Left ventricle myocardium inferior (tissue), 1 donor: Measurements from ENCODE around the gene CACNG3. TPM values are rescaled to one million over a fixed set of nuclear protein-coding genes. Genes with fewer than 3 reads are reported as not detected.

ENCODE experiments used
- DNase-seq: peaks from one replicate; pipeline ENCODE4 v3.0.0-alpha.2; 2020
- H3K27ac ChIP-seq: fragments of 200-600 bp; replicated peaks from 2 replicates; pipeline ENCODE4 v1.8.0; 2021
- H3K27me3 ChIP-seq: fragments of 200-600 bp; 2 replicates; pipeline ENCODE4 v1.8.0; 2021; ENCODE audit warnings: low read depth
- H3K36me3 ChIP-seq: fragments of 200-600 bp; 2 replicates; pipeline ENCODE4 v1.8.0; 2021
- H3K4me1 ChIP-seq: fragments of 200-600 bp; 2 replicates; pipeline ENCODE4 v1.8.0; 2021
- H3K4me3 ChIP-seq: fragments of 200-600 bp; 2 replicates; pipeline ENCODE4 v1.8.0; 2021; ENCODE audit warnings: mild to moderate bottlenecking, moderate library complexity
- H3K9me3 ChIP-seq: fragments of 200-600 bp; replicated peaks from 2 replicates; pipeline ENCODE4 v1.8.0; 2021
- intact Hi-C: fragments of 100-400 bp; cut with micrococcal nuclease; formaldehyde crosslinking; loops from one replicate; pipeline ENCODE4 v1.11.0; 2022
- total RNA-seq: library from RNA; stranded (reverse); fragmentation: NEBNext Ultra II Directional; extraction: Animal tissue kit (Norgen Biotek cat#: 25700); gene quantifications from one replicate; pipeline ENCODE4 v1.2.1, GENCODE V29; 2021
- TF ChIP-seq, protein P1 (sequence below): fragments of 200-600 bp; IDR thresholded peaks from 2 replicates; pipeline ENCODE4 v1.8.0; 2021; ENCODE audit warnings: antibody characterized with exemption, mild to moderate bottlenecking, borderline replicate concordance
- donor health status: DM: no; HTN: yes; CAD: no; lungs with severe emphysema.

Gene CACNG3
- total RNA-seq, 1 donor from 2014 or later = not detected

DNA sequence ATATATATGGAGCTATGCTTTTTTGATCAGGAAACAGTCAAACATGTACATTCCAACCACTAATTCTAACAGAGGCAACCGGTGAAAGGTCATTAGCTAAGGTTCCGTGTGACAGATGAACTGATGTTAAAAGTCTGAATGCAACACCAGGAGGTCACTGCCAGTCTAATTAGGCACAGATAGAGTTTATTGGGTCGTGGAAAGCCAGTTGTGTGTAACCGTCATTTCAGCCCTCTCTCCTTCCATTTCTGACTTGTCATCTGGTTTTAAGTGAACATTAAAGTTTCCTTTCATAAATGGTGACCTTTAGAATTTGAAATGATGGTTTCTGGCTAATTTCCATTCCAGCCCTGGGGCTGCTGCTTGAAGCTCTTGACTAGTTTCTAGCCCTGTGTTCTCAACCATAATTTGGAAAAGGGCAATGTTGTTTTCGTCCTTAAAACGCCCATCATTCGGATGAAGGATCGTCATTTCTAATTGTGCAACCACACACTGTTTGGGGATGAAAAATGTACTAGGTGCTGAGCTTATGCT, 23.9 kb downstream of the CACNG3 start:
- Histone ChIP-seq H3K27me3 (peaks cover 31% of the 10 kb centered on the region), H3K4me3 (no peak overlapping the region), H3K4me1 (no peaks in the 10 kb centered on the region), H3K9me3 (no peaks in the 10 kb centered on the region), H3K36me3 (no peaks in the 10 kb centered on the region), H3K27ac (no peak overlapping the region)
- intact Hi-C loops = no loop called here
- TF ChIP-seq, protein P1, sequence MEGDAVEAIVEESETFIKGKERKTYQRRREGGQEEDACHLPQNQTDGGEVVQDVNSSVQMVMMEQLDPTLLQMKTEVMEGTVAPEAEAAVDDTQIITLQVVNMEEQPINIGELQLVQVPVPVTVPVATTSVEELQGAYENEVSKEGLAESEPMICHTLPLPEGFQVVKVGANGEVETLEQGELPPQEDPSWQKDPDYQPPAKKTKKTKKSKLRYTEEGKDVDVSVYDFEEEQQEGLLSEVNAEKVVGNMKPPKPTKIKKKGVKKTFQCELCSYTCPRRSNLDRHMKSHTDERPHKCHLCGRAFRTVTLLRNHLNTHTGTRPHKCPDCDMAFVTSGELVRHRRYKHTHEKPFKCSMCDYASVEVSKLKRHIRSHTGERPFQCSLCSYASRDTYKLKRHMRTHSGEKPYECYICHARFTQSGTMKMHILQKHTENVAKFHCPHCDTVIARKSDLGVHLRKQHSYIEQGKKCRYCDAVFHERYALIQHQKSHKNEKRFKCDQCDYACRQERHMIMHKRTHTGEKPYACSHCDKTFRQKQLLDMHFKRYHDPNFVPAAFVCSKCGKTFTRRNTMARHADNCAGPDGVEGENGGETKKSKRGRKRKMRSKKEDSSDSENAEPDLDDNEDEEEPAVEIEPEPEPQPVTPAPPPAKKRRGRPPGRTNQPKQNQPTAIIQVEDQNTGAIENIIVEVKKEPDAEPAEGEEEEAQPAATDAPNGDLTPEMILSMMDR = no peak
- no peak for DNase-seq

DNA sequence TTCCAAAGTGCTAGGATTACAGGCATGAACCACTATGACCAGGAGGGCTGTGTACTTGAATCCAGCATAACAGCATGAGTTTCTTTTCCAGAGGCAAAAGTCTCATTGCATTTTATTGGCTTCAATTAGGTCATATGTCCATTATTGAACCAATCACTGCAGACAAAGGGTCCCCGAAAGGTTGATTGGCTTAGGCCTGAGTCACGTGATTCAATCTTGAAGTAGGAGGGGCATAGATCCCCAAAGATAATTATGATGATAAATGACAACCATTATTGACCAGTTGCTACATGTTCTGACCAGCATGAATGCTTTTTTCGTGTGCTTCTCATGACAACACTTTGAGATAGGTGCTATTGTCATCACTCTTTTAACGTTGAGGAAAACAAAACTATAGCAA, 25.3 kb downstream of the CACNG3 start:
- no peaks in the 10 kb centered on the region for H3K36me3 ChIP-seq
- no peak for DNase-seq
- H3K27me3 ChIP-seq = peaks cover 33% of the 10 kb centered on the region
- no peaks in the 10 kb centered on the region for H3K9me3 ChIP-seq
- H3K4me3 ChIP-seq = no peak overlapping the region
- H3K27ac ChIP-seq = no peak overlapping the region
- intact Hi-C loops = no loop called here
- TF ChIP-seq, protein P1 = no peak
- no peaks in the 10 kb centered on the region for H3K4me1 ChIP-seq

GRCh38 chr16:24282141-24282540, 26.0 kb downstream of the CACNG3 start:
- no peak for DNase-seq
- Histone ChIP-seq H3K27ac (no peak overlapping the region), H3K4me1 (no peaks in the 10 kb centered on the region), H3K36me3 (no peaks in the 10 kb centered on the region), H3K4me3 (no peak overlapping the region), H3K9me3 (no peaks in the 10 kb centered on the region), H3K27me3 (peaks cover 35% of the 10 kb centered on the region)
- TF ChIP-seq, protein P1 = no peak
- intact Hi-C loops = no loop called here

DNA sequence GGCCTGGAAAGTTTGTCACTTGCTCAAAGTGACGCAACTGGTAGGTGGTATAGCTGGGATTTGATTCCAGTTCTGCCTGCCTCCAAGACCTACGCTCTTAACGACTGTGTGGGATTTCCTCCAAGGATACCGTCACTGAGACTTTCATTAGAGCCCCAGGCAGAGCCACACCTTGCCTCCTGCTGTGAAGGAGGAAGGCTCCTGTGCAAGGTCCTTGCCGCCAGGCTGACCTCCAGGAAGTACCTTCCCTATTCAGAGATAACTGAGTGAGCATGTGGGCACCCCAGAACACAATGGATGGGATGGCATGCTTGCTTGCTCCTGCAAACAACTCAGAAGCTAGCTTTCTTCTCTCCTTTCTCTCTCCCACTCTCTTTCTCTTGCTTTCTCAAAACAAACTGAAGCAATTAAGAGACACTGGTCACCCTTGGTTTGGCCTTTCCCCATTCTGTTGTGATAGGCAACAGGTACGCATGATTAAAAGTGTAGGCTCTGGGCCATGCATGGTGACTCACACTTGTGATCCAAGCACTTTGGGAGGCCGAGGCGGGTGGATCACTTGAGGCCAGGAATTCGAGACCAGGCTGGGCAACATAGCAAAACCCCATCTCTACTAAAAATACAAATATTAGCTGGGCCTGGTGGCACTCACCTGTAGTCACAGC, 30.7 kb downstream of the CACNG3 start:
- TF ChIP-seq, protein P1 = no peak
- Histone ChIP-seq H3K27me3 (peaks cover 33% of the 10 kb centered on the region), H3K36me3 (no peaks in the 10 kb centered on the region), H3K4me1 (no peaks in the 10 kb centered on the region), H3K4me3 (no peak overlapping the region), H3K27ac (no peak overlapping the region), H3K9me3 (peaks cover 7% of the 10 kb centered on the region)
- no peak for DNase-seq
- intact Hi-C loops = no loop called here

- H3K27me3 ChIP-seq = peaks cover 49% of the 10 kb centered on the region
These were observed 32.4 kb downstream of the CACNG3 start for GRCh38 chr16:24288516-24288915.

More at GRCh38 chr16:24288516-24288915, 32.4 kb downstream of the CACNG3 start:
- intact Hi-C loops = no loop called here
- Histone ChIP-seq H3K36me3 (no peaks in the 10 kb centered on the region), H3K9me3 (peaks cover 7% of the 10 kb centered on the region), H3K27ac (no peak overlapping the region), H3K4me1 (no peaks in the 10 kb centered on the region), H3K4me3 (no peak overlapping the region)
- TF ChIP-seq, protein P1 = no peak
- DNase-seq = no peak
